Stimulated activated CD8-positive, alpha-beta memory T cell treated with anti-CD3 and anti-CD28 coated beads, Interleukin-7, amount 100 ng/mL, for 24 hours (primary cell): ENCODE results near the gene ATXN10.
"Not testable (repeated sequence)": the region's sequence is repeated elsewhere in the genome, so short reads cannot be mapped to it uniquely, and the experiment has no call there.

ENCODE experiments used
- DNase-seq: peaks from one replicate; pipeline ENCODE4 v3.0.0-alpha.2; 2020; ENCODE audit warnings: low read depth

Gene ATXN10

GRCh38 chr22:45678961-45679912, 7.6 kb downstream of the ATXN10 start:
- DNase-seq: no peak

GRCh38 chr22:45680932-45681700, 9.5 kb downstream of the ATXN10 start:
- DNase-seq: no peak

DNA sequence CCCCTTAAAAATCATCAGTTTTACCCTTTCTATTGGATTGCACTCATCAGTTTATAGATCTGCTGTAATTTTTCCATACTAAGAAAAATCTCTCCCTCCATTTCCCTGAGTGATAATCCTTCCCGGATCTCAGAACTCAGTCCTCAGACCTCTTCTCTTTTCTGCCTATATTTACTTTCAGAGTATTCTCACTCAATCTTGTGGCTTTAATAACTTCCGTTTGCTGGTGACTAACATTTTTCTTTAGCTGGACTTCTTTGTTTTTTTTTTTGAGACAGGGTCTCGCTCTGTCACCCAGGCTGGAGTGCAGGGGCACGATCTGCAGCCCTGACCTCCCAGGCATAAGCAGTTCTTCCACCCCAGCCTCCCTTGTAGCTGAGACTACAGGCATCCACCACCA, 10.4 kb downstream of the ATXN10 start:
- no peak for DNase-seq

GRCh38 chr22:45682773-45683172, 11.1 kb downstream of the ATXN10 start:
- DNase-seq: not testable (repeated sequence)

- no peak for DNase-seq
Measured at GRCh38 chr22:45683248-45683647, 11.6 kb downstream of the ATXN10 start.

GRCh38 chr22:45683680-45684079, 12.0 kb downstream of the ATXN10 start:
- DNase-seq: no peak

GRCh38 chr22:45684169-45684568, 12.5 kb downstream of the ATXN10 start:
- DNase-seq: no peak

DNA sequence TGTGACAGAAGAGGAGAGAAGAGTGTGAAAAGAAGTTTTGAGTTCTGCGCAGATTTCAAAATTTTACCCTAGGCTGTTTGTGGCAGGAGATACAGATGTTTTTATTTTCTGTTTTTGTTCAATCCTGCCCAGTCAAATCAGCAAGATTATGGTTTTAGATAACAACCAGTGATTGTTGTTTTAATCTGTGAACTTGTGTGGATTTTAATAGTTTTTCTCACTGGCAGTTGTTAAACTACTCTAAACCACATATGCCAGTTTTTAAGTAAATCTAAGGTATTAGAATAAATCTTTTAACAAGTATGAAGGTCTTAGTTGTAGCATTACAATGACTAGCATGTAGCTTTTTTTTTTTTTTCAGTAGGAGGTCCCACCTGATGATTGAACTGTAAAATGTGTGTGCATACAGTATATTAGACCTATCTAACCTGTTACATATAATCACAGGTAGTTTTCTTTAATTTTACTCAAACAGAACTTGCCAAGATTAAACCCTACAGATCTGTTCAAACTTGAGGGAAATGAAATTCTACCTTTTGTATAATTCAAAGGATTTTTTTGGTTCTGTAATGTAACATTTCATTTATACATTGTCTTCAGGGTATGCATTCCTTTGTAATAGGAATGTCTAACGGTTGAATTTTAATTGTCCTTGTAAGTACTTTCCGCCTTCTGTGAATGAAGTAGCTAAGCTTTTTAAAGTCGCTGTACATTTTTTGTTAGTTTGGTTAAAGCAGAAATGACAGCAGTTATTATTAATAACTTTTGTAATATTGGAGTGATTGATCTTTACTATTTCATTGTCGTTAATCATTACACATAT, 13.3 kb downstream of the ATXN10 start:
- DNase-seq: no peak

- no peak for DNase-seq
Measured at GRCh38 chr22:45686004-45686403, 14.4 kb downstream of the ATXN10 start.

GRCh38 chr22:45686836-45687235, 15.2 kb downstream of the ATXN10 start:
- no peak for DNase-seq

GRCh38 chr22:45688600-45689080, 17.0 kb downstream of the ATXN10 start:
- no peak for DNase-seq

GRCh38 chr22:45689211-45689610, 17.6 kb downstream of the ATXN10 start:
- DNase-seq: no peak

- no peak for DNase-seq
Measured at GRCh38 chr22:45690008-45690407, 18.4 kb downstream of the ATXN10 start.

- no peak for DNase-seq
Measured at GRCh38 chr22:45692549-45692948, 20.9 kb downstream of the ATXN10 start.

DNA sequence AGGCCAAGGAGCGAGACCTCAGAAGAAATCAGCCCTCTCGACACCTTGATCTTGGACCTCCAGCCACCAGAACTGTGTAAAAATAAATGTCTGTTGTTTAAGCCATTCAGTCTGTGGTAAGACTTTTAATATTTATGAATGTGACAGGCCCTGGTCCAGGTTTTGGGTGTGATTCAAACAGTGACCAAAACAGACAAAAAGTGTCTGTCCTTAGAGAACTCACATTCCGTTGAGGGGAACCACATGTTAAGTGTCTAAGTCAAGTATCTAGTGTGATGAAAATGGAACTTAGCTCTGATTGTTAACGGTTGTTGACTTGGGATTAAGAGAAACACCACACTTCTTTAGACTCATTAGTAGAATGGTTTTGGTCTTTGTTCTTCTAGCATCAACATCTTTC, 22.2 kb downstream of the ATXN10 start:
- no peak for DNase-seq

GRCh38 chr22:45696227-45696626, 24.6 kb downstream of the ATXN10 start:
- no peak for DNase-seq

GRCh38 chr22:45698094-45698493, 26.5 kb downstream of the ATXN10 start:
- DNase-seq: no peak

DNA sequence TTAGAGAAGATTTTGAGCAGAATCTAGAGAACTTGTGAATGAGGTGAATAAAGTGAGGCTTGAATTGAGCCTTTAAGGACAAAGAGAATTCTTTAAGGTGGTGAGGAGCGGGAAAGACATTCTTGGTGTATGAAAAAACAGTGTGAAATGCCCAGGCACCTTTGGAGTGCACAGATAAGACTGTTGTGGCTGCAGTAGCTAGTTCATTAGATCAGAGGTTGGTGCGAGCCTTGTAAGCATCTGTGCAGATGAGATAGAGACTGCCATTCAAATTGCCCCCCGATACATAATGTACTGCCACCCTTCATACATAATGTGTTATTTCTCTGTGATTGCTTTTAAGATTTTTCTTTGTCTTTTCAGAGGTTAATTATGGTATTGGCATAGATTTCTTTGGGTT, 31.3 kb downstream of the ATXN10 start:
- DNase-seq: no peak

GRCh38 chr22:45703758-45704157, 32.1 kb downstream of the ATXN10 start:
- DNase-seq: no peak

- DNase-seq: no peak
Measured at GRCh38 chr22:45704648-45705047, 33.0 kb downstream of the ATXN10 start.

GRCh38 chr22:45707605-45708004, 36.0 kb downstream of the ATXN10 start:
- DNase-seq: no peak

GRCh38 chr22:45708145-45708544, 36.5 kb downstream of the ATXN10 start:
- no peak for DNase-seq
